Measurements from ENCODE around the gene COX19. TPM values are rescaled to one million over a fixed set of nuclear protein-coding genes. Genes with fewer than 3 reads are reported as not detected.

Gene COX19
- total RNA-seq, 1 experiment from 2014 or later, result 14.4 TPM

GRCh38 chr7:1013581-1013980 is 38.2 kb upstream of the COX19 start:
- no peaks in the 10 kb centered on the region for H3K27me3 ChIP-seq (ENCODE audit: control insufficient read depth, insufficient read depth, low read length)
- CTCF ChIA-PET, result no interaction called here
- BruUV-seq (replicated peaks), result no TSS peak
- TF ChIP-seq SIN3A (IDR thresholded peaks at IDR 0.05; ENCODE audit: borderline replicate concordance, insufficient read depth, low read depth, low read length), result no peak
- TF ChIP-seq TCF7L2 (IDR thresholded peaks at IDR 0.05; ENCODE audit: low read depth, low read length), result no peak
- TF ChIP-seq POLR2AphosphoS5 (IDR thresholded peaks at IDR 0.05; ENCODE audit: low read depth, low read length), result no peak
- no peak for TF ChIP-seq CTCF (IDR thresholded peaks at IDR 0.05)
- no peak for TF ChIP-seq REST (IDR thresholded peaks at IDR 0.05; ENCODE audit: insufficient read depth in 1 of 2, low read depth in 2 of 2, low read length in 1 of 2)
- in situ Hi-C loops (cut with HindIII; ENCODE audit: low pct_unique_long_range_greater_than_20kb, low sequenced_read_pairs), result no loop called here
- ATAC-seq, result no peak
- H3K36me3 ChIP-seq (ENCODE audit: control insufficient read depth, insufficient read depth, low read length), result no peaks in the 10 kb centered on the region
- no peaks in the 10 kb centered on the region for H3K9me3 ChIP-seq (ENCODE audit: control insufficient read depth, insufficient read depth, low read depth, low read length)
- no peak overlapping the region for H3K27ac ChIP-seq (ENCODE audit: low read length)
- H3K4me3 ChIP-seq (ENCODE audit: low read depth in 2 of 2, low read length in 2 of 2), result no peak overlapping the region
- intact Hi-C loops (cut with micrococcal nuclease; ENCODE audit: unreplicated experiment), result no loop called here
- no peak for DNase-seq (ENCODE audit: low read depth, low spot score)
- POLR2A ChIA-PET, result no interaction called here
- peaks cover 5% of the 10 kb centered on the region; the same call in 1 of the 2 replicates for H3K4me1 ChIP-seq (ENCODE audit: control insufficient read depth, insufficient read depth, low read length)

- peaks cover 5% of the 10 kb centered on the region; the same call in 1 of the 2 replicates for H3K4me1 ChIP-seq (ENCODE audit: control insufficient read depth, insufficient read depth, low read length)
- ATAC-seq (no peak), DNase-seq (ENCODE audit: low read depth, low spot score) (no peak)
- H3K27me3 ChIP-seq (ENCODE audit: control insufficient read depth, insufficient read depth, low read length), result no peaks in the 10 kb centered on the region
- no peak overlapping the region for H3K27ac ChIP-seq (ENCODE audit: low read length)
- intact Hi-C loops (cut with micrococcal nuclease; ENCODE audit: unreplicated experiment) (no loop called here), in situ Hi-C loops (cut with HindIII; ENCODE audit: low pct_unique_long_range_greater_than_20kb, low sequenced_read_pairs) (no loop called here)
- no TSS peak for BruUV-seq (replicated peaks)
- no peak overlapping the region for H3K4me3 ChIP-seq (ENCODE audit: low read depth in 2 of 2, low read length in 2 of 2)
- no peak for TF ChIP-seq POLR2AphosphoS5 (IDR thresholded peaks at IDR 0.05; ENCODE audit: low read depth, low read length)
- POLR2A ChIA-PET, result no interaction called here
- H3K9me3 ChIP-seq (ENCODE audit: control insufficient read depth, insufficient read depth, low read depth, low read length), result no peaks in the 10 kb centered on the region
- H3K36me3 ChIP-seq (ENCODE audit: control insufficient read depth, insufficient read depth, low read length), result no peaks in the 10 kb centered on the region
- CTCF ChIA-PET, result no interaction called here
These were observed 37.4 kb upstream of the COX19 start for GRCh38 chr7:1012716-1013095.

- H3K9me3 ChIP-seq (ENCODE audit: control insufficient read depth, insufficient read depth, low read depth, low read length), result no peaks in the 10 kb centered on the region
- no peaks in the 10 kb centered on the region for H3K27me3 ChIP-seq (ENCODE audit: control insufficient read depth, insufficient read depth, low read length)
- no peak for TF ChIP-seq CTCF (IDR thresholded peaks at IDR 0.05)
- no peak for TF ChIP-seq POLR2AphosphoS5 (IDR thresholded peaks at IDR 0.05; ENCODE audit: low read depth, low read length)
- no peak for TF ChIP-seq REST (IDR thresholded peaks at IDR 0.05; ENCODE audit: insufficient read depth in 1 of 2, low read depth in 2 of 2, low read length in 1 of 2)
- TF ChIP-seq TCF7L2 (IDR thresholded peaks at IDR 0.05; ENCODE audit: low read depth, low read length), result no peak
- POLR2A ChIA-PET, result no interaction called here
- in situ Hi-C loops (cut with HindIII; ENCODE audit: low pct_unique_long_range_greater_than_20kb, low sequenced_read_pairs) (no loop called here), intact Hi-C loops (cut with micrococcal nuclease; ENCODE audit: unreplicated experiment) (no loop called here)
- no peak overlapping the region for H3K4me3 ChIP-seq (ENCODE audit: low read depth in 2 of 2, low read length in 2 of 2)
- H3K36me3 ChIP-seq (ENCODE audit: control insufficient read depth, insufficient read depth, low read length), result no peaks in the 10 kb centered on the region
- ATAC-seq (peak; percentile 37; the same call in 1 of the 2 replicates), DNase-seq (ENCODE audit: low read depth, low spot score) (no peak)
- peaks cover 5% of the 10 kb centered on the region; the same call in 1 of the 2 replicates for H3K4me1 ChIP-seq (ENCODE audit: control insufficient read depth, insufficient read depth, low read length)
- no peak overlapping the region for H3K27ac ChIP-seq (ENCODE audit: low read length)
- CTCF ChIA-PET, result no interaction called here
- no TSS peak for BruUV-seq (replicated peaks)
These were observed 36.8 kb upstream of the COX19 start for GRCh38 chr7:1012004-1012715.

Measured in Panc1 (cell line).